NCI-H510A treated with DMSO at 0.1 percent for 48 hours (cell line): ENCODE data around the gene CSNK2A1.
A peak's percentile ranks its signal among the peaks of the same experiment; 100 is the strongest.

Source experiments
- DNase-seq: peaks from one replicate; lab custom pipeline; 2025; lab: John Stamatoyannopoulos, UW

CSNK2A1 gene

GRCh38 chr20:430091-430999, 113.2 kb downstream of the CSNK2A1 start:
- no peak for DNase-seq

GRCh38 chr20:428658-429200, 114.9 kb downstream of the CSNK2A1 start:
- peak; percentile 31 for DNase-seq

- DNase-seq, result no peak
These were observed 115.5 kb downstream of the CSNK2A1 start for GRCh38 chr20:427849-428657.

- DNase-seq, result no peak
These were observed 116.2 kb downstream of the CSNK2A1 start for GRCh38 chr20:427401-427800.

GRCh38 chr20:426566-426965, 117.0 kb downstream of the CSNK2A1 start:
- DNase-seq, result no peak
